WTC11 (cell line): ENCODE measurements around the gene FHOD3. TPM values are rescaled to one million over a fixed set of nuclear protein-coding genes. Genes with fewer than 3 reads are reported as not detected.

Experiments used
- ATAC-seq: fragments of 200-7000 bp; cut with Tn5 transposase; 2 replicates; pipeline ENCODE4 v1.10.0; 2021; ENCODE audit warnings: mild to moderate bottlenecking, moderate library complexity
- CTCF ChIA-PET: fragments of 300-600 bp; sonication (Branson Sonifier 250); formaldehyde crosslinking; loops from one replicate; lab custom pipeline; 2021; ENCODE audit warnings: antibody characterized with exemption; lab: Charles Lee
- POLR2A ChIA-PET: fragments of 350-600 bp; sonication (Branson Sonifier 250); formaldehyde crosslinking; loops from one replicate; lab custom pipeline; 2021; ENCODE audit warnings: antibody characterized with exemption; lab: Charles Lee
- DNase-seq: peaks from one replicate; pipeline ENCODE4 v3.0.0; 2021; ENCODE audit warnings: low spot score
- H3K27ac Mint-ChIP-seq: 2 replicates; pipeline ENCODE4 v1.8.0; 2021; ENCODE audit warnings: mixed read lengths
- H3K27me3 Mint-ChIP-seq: 2 replicates; pipeline ENCODE4 v1.8.0; 2021; ENCODE audit warnings: low read depth, mild to moderate bottlenecking, moderate library complexity, mixed read lengths
- H3K36me3 Mint-ChIP-seq: 2 replicates; pipeline ENCODE4 v1.8.0; 2021; ENCODE audit warnings: mixed read lengths
- H3K4me1 Mint-ChIP-seq: 2 replicates; pipeline ENCODE4 v1.8.0; 2022; ENCODE audit warnings: mixed read lengths
- H3K4me3 Mint-ChIP-seq: 2 replicates; pipeline ENCODE4 v1.8.0; 2021; ENCODE audit warnings: mild to moderate bottlenecking, moderate library complexity, mixed read lengths
- H3K9me3 Mint-ChIP-seq: 2 replicates; pipeline ENCODE4 v1.8.0; 2021; ENCODE audit warnings: mixed read lengths
- CREB1 ChIP-seq: sonication (generic); formaldehyde crosslinking; IDR thresholded peaks from 2 replicates; pipeline ENCODE4 v1.8.0; 2023; ENCODE audit warnings: mild to moderate bottlenecking, missing genetic modification reagents
- JAZF1 ChIP-seq: fragments of 250-450 bp; sonication (Bioruptor Pico); IDR thresholded peaks from 2 replicates; pipeline ENCODE4 v1.9.0; 2021; ENCODE audit warnings: moderate library complexity, mild to moderate bottlenecking, inconsistent platforms
- MYBL2 ChIP-seq: sonication (generic); formaldehyde crosslinking; IDR thresholded peaks from 2 replicates; pipeline ENCODE4 v1.8.1; 2023; ENCODE audit warnings: mild to moderate bottlenecking, moderate library complexity, missing genetic modification reagents
- NFE2L1 ChIP-seq: sonication (generic); formaldehyde crosslinking; IDR thresholded peaks from 2 replicates; pipeline ENCODE4 v1.8.1; 2023; ENCODE audit warnings: missing genetic modification reagents
- PRRX2 ChIP-seq: fragments of 250-450 bp; sonication (Bioruptor Pico); IDR thresholded peaks from 2 replicates; pipeline ENCODE4 v1.8.0; 2021; ENCODE audit warnings: mild to moderate bottlenecking
- SMAD3 ChIP-seq: sonication (generic); formaldehyde crosslinking; IDR thresholded peaks from 2 replicates; pipeline ENCODE4 v1.8.0; 2022; ENCODE audit warnings: missing genetic modification reagents, mild to moderate bottlenecking, borderline replicate concordance
- ZBTB21 ChIP-seq: sonication (generic); formaldehyde crosslinking; IDR thresholded peaks from 2 replicates; pipeline ENCODE4 v1.8.1; 2023; ENCODE audit warnings: mild to moderate bottlenecking, missing genetic modification reagents, borderline replicate concordance
- ZNF121 ChIP-seq: sonication (generic); formaldehyde crosslinking; IDR thresholded peaks from 2 replicates; pipeline ENCODE4 v1.8.0; 2023; ENCODE audit warnings: missing genetic modification reagents
- ZNF138 ChIP-seq: sonication (generic); formaldehyde crosslinking; conservative IDR thresholded peaks from 2 replicates; pipeline ENCODE4 v1.8.1; 2022; ENCODE audit warnings: mild to moderate bottlenecking, moderate library complexity, missing genetic modification reagents
- ZNF416 ChIP-seq: fragments of 250-450 bp; sonication (Bioruptor Pico); IDR thresholded peaks from 2 replicates; pipeline ENCODE4 v1.9.0; 2021; ENCODE audit warnings: mild to moderate bottlenecking, inconsistent platforms
- total RNA-seq: library from RNA; stranded (reverse); gene quantifications from 3 replicates; pipeline ENCODE4 v1.2.3, GENCODE V29; 2021
- TF ChIP-seq, protein P1 (sequence below): sonication (generic); formaldehyde crosslinking; IDR thresholded peaks from 2 replicates; pipeline ENCODE4 v1.8.1; 2023; ENCODE audit warnings: mild to moderate bottlenecking, missing genetic modification reagents
- TF ChIP-seq, protein P2 (sequence below): fragments of 250-450 bp; sonication (Bioruptor Pico); IDR thresholded peaks from 2 replicates; pipeline ENCODE4 v1.8.0; 2021; ENCODE audit warnings: mild to moderate bottlenecking
- TF ChIP-seq, protein P3 (sequence below): sonication (generic); formaldehyde crosslinking; IDR thresholded peaks from 2 replicates; pipeline ENCODE4 v1.8.0; 2022; ENCODE audit warnings: missing genetic modification reagents
- TF ChIP-seq, protein P4 (sequence below): sonication (generic); formaldehyde crosslinking; IDR thresholded peaks from 2 replicates; pipeline ENCODE4 v1.8.1; 2022; ENCODE audit warnings: mild to moderate bottlenecking, missing genetic modification reagents, moderate library complexity, borderline replicate concordance
- TF ChIP-seq, protein P5 (sequence below): fragments of 200-600 bp; IDR thresholded peaks from 2 replicates; pipeline ENCODE4 v1.8.0; 2022; ENCODE audit warnings: antibody characterized with exemption
- TF ChIP-seq, protein P6 (sequence below): fragments of 250-450 bp; sonication (Bioruptor Pico); conservative IDR thresholded peaks from 2 replicates; pipeline ENCODE4 v1.9.0; 2021; ENCODE audit warnings: mild to moderate bottlenecking
- TF ChIP-seq, protein P7 (sequence below): sonication (generic); formaldehyde crosslinking; conservative IDR thresholded peaks from 2 replicates; pipeline ENCODE4 v1.8.1; 2022; ENCODE audit warnings: mild to moderate bottlenecking, missing genetic modification reagents

FHOD3 gene
- total RNA-seq, 1 experiment from 2014 or later, result 3.8 TPM

DNA sequence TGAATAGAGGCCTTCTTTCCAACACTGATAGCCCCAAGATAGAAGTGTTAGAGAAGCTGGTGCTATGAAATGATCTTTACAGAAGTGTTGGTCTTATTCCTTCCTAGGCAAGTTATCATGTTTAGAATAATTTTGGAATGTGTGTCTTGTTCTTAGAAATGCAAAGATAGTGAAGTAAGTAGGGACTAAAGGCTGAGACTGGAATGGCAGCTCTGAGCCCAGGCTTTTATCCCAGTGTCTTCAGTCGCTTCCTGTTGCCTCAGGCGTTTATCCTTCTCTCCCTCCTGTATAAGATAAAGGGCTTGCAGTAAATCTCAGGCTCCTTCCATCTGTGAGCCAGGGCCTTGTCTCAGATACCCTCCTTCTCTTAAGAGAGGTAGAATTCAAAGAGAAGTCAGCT lies 313.1 kb downstream of the FHOD3 start (continued):
- TF ChIP-seq, protein P1, sequence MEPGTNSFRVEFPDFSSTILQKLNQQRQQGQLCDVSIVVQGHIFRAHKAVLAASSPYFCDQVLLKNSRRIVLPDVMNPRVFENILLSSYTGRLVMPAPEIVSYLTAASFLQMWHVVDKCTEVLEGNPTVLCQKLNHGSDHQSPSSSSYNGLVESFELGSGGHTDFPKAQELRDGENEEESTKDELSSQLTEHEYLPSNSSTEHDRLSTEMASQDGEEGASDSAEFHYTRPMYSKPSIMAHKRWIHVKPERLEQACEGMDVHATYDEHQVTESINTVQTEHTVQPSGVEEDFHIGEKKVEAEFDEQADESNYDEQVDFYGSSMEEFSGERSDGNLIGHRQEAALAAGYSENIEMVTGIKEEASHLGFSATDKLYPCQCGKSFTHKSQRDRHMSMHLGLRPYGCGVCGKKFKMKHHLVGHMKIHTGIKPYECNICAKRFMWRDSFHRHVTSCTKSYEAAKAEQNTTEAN (CRISPR knock-in tag), result no peak

DNA sequence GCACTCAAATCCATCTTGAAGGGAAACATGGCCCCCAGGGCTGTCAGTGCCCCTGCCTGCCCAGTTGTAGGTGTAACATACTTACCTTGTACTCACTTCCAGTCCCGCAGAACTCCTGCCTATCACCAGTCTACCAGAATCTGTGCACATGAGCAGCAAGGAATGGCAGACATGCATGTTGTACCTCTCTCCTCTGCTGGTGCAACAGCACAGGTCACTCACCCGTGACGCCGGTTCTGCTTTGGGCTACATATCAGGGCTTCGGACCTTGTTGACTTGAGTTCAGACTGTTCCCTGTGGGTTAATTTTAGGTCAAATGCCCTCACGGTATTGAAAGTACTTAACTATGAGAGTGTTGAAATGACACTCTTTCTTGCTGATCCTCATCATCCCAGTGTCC lies 315.6 kb downstream of the FHOD3 start:
- ChIA-PET CTCF (no interaction called here), POLR2A (no interaction called here)
- Mint-ChIP-seq H3K4me1 (peaks cover 5% of the 10 kb centered on the region), H3K4me3 (no peak overlapping the region), H3K27me3 (no peaks in the 10 kb centered on the region), H3K9me3 (no peaks in the 10 kb centered on the region), H3K36me3 (no peaks in the 10 kb centered on the region), H3K27ac (no peak overlapping the region)
- DNase-seq, result no peak
- TF ChIP-seq, protein P2, sequence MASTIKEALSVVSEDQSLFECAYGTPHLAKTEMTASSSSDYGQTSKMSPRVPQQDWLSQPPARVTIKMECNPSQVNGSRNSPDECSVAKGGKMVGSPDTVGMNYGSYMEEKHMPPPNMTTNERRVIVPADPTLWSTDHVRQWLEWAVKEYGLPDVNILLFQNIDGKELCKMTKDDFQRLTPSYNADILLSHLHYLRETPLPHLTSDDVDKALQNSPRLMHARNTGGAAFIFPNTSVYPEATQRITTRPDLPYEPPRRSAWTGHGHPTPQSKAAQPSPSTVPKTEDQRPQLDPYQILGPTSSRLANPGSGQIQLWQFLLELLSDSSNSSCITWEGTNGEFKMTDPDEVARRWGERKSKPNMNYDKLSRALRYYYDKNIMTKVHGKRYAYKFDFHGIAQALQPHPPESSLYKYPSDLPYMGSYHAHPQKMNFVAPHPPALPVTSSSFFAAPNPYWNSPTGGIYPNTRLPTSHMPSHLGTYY (CRISPR knock-in tag), result no peak
- TF ChIP-seq, protein P3, sequence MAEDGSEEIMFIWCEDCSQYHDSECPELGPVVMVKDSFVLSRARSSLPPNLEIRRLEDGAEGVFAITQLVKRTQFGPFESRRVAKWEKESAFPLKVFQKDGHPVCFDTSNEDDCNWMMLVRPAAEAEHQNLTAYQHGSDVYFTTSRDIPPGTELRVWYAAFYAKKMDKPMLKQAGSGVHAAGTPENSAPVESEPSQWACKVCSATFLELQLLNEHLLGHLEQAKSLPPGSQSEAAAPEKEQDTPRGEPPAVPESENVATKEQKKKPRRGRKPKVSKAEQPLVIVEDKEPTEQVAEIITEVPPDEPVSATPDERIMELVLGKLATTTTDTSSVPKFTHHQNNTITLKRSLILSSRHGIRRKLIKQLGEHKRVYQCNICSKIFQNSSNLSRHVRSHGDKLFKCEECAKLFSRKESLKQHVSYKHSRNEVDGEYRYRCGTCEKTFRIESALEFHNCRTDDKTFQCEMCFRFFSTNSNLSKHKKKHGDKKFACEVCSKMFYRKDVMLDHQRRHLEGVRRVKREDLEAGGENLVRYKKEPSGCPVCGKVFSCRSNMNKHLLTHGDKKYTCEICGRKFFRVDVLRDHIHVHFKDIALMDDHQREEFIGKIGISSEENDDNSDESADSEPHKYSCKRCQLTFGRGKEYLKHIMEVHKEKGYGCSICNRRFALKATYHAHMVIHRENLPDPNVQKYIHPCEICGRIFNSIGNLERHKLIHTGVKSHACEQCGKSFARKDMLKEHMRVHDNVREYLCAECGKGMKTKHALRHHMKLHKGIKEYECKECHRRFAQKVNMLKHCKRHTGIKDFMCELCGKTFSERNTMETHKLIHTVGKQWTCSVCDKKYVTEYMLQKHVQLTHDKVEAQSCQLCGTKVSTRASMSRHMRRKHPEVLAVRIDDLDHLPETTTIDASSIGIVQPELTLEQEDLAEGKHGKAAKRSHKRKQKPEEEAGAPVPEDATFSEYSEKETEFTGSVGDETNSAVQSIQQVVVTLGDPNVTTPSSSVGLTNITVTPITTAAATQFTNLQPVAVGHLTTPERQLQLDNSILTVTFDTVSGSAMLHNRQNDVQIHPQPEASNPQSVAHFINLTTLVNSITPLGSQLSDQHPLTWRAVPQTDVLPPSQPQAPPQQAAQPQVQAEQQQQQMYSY (CRISPR knock-in tag), result no peak
- TF ChIP-seq JAZF1 (no peak), ZNF138 (CRISPR knock-in tag) (no peak), ZNF121 (CRISPR knock-in tag) (no peak), ZBTB21 (no peak), ZNF416 (no peak), MYBL2 (CRISPR knock-in tag) (no peak), CREB1 (CRISPR knock-in tag) (no peak), PRRX2 (CRISPR knock-in tag) (no peak), NFE2L1 (CRISPR knock-in tag) (no peak), SMAD3 (CRISPR knock-in tag) (no peak)
- TF ChIP-seq, protein P4, sequence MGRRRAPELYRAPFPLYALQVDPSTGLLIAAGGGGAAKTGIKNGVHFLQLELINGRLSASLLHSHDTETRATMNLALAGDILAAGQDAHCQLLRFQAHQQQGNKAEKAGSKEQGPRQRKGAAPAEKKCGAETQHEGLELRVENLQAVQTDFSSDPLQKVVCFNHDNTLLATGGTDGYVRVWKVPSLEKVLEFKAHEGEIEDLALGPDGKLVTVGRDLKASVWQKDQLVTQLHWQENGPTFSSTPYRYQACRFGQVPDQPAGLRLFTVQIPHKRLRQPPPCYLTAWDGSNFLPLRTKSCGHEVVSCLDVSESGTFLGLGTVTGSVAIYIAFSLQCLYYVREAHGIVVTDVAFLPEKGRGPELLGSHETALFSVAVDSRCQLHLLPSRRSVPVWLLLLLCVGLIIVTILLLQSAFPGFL, result no peak
- TF ChIP-seq, protein P5, sequence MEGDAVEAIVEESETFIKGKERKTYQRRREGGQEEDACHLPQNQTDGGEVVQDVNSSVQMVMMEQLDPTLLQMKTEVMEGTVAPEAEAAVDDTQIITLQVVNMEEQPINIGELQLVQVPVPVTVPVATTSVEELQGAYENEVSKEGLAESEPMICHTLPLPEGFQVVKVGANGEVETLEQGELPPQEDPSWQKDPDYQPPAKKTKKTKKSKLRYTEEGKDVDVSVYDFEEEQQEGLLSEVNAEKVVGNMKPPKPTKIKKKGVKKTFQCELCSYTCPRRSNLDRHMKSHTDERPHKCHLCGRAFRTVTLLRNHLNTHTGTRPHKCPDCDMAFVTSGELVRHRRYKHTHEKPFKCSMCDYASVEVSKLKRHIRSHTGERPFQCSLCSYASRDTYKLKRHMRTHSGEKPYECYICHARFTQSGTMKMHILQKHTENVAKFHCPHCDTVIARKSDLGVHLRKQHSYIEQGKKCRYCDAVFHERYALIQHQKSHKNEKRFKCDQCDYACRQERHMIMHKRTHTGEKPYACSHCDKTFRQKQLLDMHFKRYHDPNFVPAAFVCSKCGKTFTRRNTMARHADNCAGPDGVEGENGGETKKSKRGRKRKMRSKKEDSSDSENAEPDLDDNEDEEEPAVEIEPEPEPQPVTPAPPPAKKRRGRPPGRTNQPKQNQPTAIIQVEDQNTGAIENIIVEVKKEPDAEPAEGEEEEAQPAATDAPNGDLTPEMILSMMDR, result no peak
- TF ChIP-seq, protein P6, sequence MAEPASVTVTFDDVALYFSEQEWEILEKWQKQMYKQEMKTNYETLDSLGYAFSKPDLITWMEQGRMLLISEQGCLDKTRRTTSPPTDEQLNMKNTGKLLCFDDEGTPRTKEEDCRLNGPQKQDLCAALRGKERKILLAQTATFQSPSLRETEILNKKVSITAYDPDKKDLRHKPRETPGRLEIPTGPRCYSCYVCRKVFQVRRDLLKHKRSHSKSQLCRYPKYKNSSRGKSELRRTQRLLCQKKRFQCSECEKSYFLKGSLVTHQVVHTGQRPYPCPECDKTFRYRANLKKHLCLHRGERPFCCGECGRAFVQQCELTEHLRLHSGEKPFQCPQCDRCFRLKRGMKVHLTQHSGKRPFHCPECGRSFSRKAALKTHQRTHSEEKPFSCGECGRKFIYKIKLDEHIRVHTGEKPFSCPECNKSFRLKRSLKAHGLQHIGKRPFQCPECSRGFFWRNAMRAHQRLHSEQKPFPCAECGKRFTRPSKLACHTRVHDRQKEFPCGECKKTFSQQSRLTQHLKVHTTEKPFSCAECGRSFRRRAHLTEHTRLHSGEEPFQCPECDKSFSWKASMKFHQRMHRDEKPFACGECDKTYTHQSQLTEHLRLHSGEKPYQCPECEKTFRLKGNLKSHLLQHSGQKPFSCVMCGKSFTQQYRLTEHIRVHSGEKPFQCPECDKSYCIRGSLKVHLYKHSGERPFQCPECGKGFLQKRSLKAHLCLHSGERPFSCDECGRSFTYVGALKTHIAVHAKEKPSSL (CRISPR knock-in tag), result no peak
- TF ChIP-seq, protein P7, sequence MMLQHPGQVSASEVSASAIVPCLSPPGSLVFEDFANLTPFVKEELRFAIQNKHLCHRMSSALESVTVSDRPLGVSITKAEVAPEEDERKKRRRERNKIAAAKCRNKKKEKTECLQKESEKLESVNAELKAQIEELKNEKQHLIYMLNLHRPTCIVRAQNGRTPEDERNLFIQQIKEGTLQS, result no peak
- ATAC-seq, result no peak
